ENCODE results near the gene NR3C1. TPM values are rescaled to one million over a fixed set of nuclear protein-coding genes. Genes with fewer than 3 reads are reported as not detected.

NR3C1 gene
- total RNA-seq, 2 donors from 2014 or later, result 9.5 to 20.5 TPM

DNA sequence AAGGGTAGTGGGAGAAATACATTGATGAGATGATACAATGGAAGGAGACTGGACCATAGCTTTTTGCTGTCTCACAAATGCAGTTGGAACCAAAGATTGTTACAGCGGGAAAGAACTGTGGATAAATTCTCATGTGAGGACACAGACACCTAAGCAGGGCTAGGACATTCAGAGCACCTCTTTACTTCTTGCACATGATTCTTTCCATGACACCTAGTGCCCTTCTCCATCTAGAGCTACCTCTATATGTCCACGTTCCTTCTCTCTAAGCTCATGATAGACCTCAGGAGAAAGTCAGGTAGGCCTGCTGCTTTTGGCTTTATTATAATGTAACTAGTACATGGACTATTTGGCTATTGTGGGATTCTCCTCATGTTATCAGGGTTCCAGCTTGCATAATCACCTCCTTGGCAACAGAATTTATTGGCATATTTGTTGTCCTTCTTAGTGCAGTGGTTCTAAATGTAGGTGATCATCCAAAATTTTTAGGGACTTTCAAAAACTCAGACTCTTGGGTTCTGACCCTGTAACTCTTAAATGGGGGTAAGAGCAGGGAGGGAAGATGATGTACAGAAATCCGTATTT is 27.2 kb downstream of the NR3C1 start:
- Mint-ChIP-seq H3K4me1 (peaks cover 8% of the 10 kb centered on the region), H3K4me3 (no peak overlapping the region), H3K27me3 (ENCODE audit: insufficient read depth) (no peaks in the 10 kb centered on the region), H3K27ac (peak overlapping the region; percentile 75), H3K36me3 (ENCODE audit: low read depth) (peaks cover 4% of the 10 kb centered on the region), H3K9me3 (no peaks in the 10 kb centered on the region)
- Histone ChIP-seq H3K9me3 (ENCODE audit: control insufficient read depth, low read length) (no peaks in the 10 kb centered on the region), H3K4me3 (ENCODE audit: low read length) (no peak overlapping the region), H3K36me3 (ENCODE audit: control insufficient read depth, insufficient read depth, low read length) (no peaks in the 10 kb centered on the region), H3K9ac (ENCODE audit: extremely low read depth, low read length, poor library complexity, severe bottlenecking) (no peak overlapping the region), H3K4me1 (ENCODE audit: control insufficient read depth, insufficient read depth, low read length) (no peaks in the 10 kb centered on the region), H3K27ac (ENCODE audit: low read depth, low read length) (no peak overlapping the region), H3K27me3 (ENCODE audit: control insufficient read depth, insufficient read depth, low read length, poor library complexity, severe bottlenecking) (no peaks in the 10 kb centered on the region)
- no peak for DNase-seq
- 92 to 100% methylated on average over 2 to 3 of the region's 3 CpGs for WGBS, 2 experiments (ENCODE audit: insufficient coverage in 1 of 2, insufficient read length in 1 of 2)
- TF ChIP-seq, protein P1, sequence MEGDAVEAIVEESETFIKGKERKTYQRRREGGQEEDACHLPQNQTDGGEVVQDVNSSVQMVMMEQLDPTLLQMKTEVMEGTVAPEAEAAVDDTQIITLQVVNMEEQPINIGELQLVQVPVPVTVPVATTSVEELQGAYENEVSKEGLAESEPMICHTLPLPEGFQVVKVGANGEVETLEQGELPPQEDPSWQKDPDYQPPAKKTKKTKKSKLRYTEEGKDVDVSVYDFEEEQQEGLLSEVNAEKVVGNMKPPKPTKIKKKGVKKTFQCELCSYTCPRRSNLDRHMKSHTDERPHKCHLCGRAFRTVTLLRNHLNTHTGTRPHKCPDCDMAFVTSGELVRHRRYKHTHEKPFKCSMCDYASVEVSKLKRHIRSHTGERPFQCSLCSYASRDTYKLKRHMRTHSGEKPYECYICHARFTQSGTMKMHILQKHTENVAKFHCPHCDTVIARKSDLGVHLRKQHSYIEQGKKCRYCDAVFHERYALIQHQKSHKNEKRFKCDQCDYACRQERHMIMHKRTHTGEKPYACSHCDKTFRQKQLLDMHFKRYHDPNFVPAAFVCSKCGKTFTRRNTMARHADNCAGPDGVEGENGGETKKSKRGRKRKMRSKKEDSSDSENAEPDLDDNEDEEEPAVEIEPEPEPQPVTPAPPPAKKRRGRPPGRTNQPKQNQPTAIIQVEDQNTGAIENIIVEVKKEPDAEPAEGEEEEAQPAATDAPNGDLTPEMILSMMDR (conservative IDR thresholded peaks at IDR 0.05), result no peak

DNA sequence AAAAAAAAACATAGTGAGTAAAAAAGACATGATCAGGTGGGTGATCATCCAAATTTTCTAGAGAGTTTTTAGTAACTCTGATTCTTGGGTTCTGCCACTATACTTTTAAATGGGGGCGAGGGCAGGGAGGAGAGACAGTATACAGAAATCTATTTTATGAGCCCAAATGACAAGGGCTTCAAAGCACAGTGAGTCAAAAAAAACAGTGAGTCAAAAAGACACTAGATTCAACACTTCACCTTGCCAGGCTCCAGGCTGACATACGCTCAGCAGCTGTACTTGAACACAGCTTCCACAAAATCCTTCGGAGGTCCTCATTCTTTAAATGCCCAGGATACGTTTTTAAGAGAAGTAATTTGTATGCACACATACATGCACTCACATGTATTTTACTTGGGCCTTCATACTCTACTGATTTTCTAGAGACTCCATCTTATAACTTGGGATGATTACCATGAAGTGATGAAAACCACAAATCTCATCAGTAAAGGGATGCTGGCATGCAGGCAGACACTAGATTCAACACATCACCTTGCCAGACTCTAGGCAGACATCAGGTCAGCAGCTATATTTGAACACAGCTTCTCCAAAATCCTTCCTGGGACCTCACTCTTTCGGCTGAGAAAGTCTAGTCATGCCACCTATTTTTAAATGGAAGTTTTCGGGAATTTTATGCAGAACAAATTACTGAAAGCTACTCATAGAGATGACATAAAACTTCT is 28.8 kb downstream of the NR3C1 start:
- no peaks in the 10 kb centered on the region for H3K36me3 ChIP-seq (ENCODE audit: control insufficient read depth, insufficient read depth, low read length)
- no peak overlapping the region for H3K4me3 ChIP-seq (ENCODE audit: low read length)
- no peak overlapping the region for H3K9ac ChIP-seq (ENCODE audit: extremely low read depth, low read length, poor library complexity, severe bottlenecking)
- no peak for DNase-seq
- Mint-ChIP-seq H3K27me3 (ENCODE audit: insufficient read depth) (no peaks in the 10 kb centered on the region), H3K4me1 (peaks cover 8% of the 10 kb centered on the region), H3K4me3 (no peak overlapping the region), H3K36me3 (ENCODE audit: low read depth) (peaks cover 5% of the 10 kb centered on the region), H3K9me3 (no peaks in the 10 kb centered on the region), H3K27ac (peak overlapping the region; percentile 48)
- TF ChIP-seq, protein P1 (conservative IDR thresholded peaks at IDR 0.05), result no peak
- no peaks in the 10 kb centered on the region for H3K27me3 ChIP-seq (ENCODE audit: control insufficient read depth, insufficient read depth, low read length, poor library complexity, severe bottlenecking)
- H3K4me1 ChIP-seq (ENCODE audit: control insufficient read depth, insufficient read depth, low read length), result no peaks in the 10 kb centered on the region
- 93 to 96% methylated on average over 3 to 6 of the region's 6 CpGs for WGBS, 2 experiments (ENCODE audit: insufficient coverage in 1 of 2, insufficient read length in 1 of 2)
- no peaks in the 10 kb centered on the region for H3K9me3 ChIP-seq (ENCODE audit: control insufficient read depth, low read length)
- no peak overlapping the region for H3K27ac ChIP-seq (ENCODE audit: low read depth, low read length)

DNA sequence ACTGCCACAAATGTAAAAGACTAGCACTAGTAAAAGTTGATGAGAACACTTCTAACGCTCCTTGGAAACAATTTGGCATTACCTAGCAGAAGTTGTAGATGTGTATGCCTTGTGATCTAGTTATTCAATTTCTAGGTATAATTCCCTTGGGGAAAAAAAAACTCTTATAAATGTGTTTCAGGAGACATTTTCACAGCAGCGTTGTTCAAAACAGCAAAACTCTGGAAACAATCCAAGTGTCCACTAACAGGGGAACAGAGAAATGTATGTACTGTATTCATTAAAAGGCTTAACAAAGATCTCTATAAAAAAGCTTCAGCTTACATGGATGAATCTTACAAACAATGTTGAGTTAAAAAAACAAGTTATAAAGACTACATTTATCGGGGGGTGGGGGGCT is 30.4 kb downstream of the NR3C1 start:
- DNase-seq, result no peak
- TF ChIP-seq, protein P1 (conservative IDR thresholded peaks at IDR 0.05), result no peak
- no peaks in the 10 kb centered on the region for H3K9me3 ChIP-seq (ENCODE audit: control insufficient read depth, low read length)
- H3K27me3 Mint-ChIP-seq (ENCODE audit: insufficient read depth), result no peaks in the 10 kb centered on the region
- H3K4me1 Mint-ChIP-seq, result peaks cover 6% of the 10 kb centered on the region
- no peaks in the 10 kb centered on the region for H3K4me1 ChIP-seq (ENCODE audit: control insufficient read depth, insufficient read depth, low read length)
- H3K36me3 ChIP-seq (ENCODE audit: control insufficient read depth, insufficient read depth, low read length), result peaks cover under 1% of the 10 kb centered on the region
- WGBS, 2 experiments (ENCODE audit: insufficient coverage in 1 of 2, insufficient read length in 1 of 2), result 93 to 96% methylated on average over 3 of the region's 3 CpGs
- H3K27ac ChIP-seq (ENCODE audit: low read depth, low read length), result no peak overlapping the region
- H3K4me3 Mint-ChIP-seq, result no peak overlapping the region
- no peak overlapping the region for H3K4me3 ChIP-seq (ENCODE audit: low read length)
- no peak overlapping the region for H3K27ac Mint-ChIP-seq
- H3K9me3 Mint-ChIP-seq, result peaks cover 1% of the 10 kb centered on the region
- H3K9ac ChIP-seq (ENCODE audit: extremely low read depth, low read length, poor library complexity, severe bottlenecking), result no peak overlapping the region
- H3K27me3 ChIP-seq (ENCODE audit: control insufficient read depth, insufficient read depth, low read length, poor library complexity, severe bottlenecking), result no peaks in the 10 kb centered on the region
- peaks cover 7% of the 10 kb centered on the region for H3K36me3 Mint-ChIP-seq (ENCODE audit: low read depth)

Measured in endodermal cell (in vitro differentiated cells).